ENCODE data around the gene ESR2. TPM values are rescaled to one million over a fixed set of nuclear protein-coding genes. Genes with fewer than 3 reads are reported as not detected.

Gene ESR2
- total and polyA plus RNA-seq, 8 donors, result 0.21 to 3.0 (median 2.0) TPM

DNA sequence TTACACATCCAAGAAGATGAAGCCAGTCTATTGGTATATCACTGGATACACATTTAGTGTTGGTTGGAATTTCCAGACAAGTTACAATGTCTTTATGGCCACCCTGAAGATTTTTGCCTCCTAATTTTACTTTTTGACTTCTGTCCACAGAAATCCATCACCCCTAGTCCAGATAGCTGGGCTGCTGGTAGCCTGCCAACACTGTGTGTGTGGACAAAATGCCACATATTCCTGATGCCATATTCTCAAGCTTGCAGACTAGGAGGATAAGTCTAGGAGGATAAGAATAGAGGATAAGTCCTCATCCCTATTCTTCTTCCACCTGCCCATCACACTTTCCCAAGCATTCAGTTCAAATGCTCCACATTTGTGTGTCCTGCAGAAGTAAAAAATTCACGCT lies 4.6 kb downstream of the ESR2 start:
- TF ChIP-seq, protein P1, sequence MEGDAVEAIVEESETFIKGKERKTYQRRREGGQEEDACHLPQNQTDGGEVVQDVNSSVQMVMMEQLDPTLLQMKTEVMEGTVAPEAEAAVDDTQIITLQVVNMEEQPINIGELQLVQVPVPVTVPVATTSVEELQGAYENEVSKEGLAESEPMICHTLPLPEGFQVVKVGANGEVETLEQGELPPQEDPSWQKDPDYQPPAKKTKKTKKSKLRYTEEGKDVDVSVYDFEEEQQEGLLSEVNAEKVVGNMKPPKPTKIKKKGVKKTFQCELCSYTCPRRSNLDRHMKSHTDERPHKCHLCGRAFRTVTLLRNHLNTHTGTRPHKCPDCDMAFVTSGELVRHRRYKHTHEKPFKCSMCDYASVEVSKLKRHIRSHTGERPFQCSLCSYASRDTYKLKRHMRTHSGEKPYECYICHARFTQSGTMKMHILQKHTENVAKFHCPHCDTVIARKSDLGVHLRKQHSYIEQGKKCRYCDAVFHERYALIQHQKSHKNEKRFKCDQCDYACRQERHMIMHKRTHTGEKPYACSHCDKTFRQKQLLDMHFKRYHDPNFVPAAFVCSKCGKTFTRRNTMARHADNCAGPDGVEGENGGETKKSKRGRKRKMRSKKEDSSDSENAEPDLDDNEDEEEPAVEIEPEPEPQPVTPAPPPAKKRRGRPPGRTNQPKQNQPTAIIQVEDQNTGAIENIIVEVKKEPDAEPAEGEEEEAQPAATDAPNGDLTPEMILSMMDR (IDR thresholded peaks at IDR 0.05), result no peak
- Histone ChIP-seq H3K27me3 (peaks cover 14 to 26% of the 10 kb centered on the region in 2 donors), H3K27ac (no peak overlapping the region), H3K9me3 (no peaks in the 10 kb centered on the region), H3K4me1 (peaks cover 0 to 11% of the 10 kb centered on the region in 2 donors), H3K4me3 (no peak overlapping the region), H3K36me3 (no peaks in the 10 kb centered on the region)
- no peak for DNase-seq
- ATAC-seq, result no peak
- intact Hi-C loops (cut with DNase I), result no loop called here

GRCh38 chr14:64281805-64282204 lies 12.4 kb downstream of the ESR2 start:
- intact Hi-C loops (cut with DNase I), result no loop called here
- TF ChIP-seq, protein P1 (IDR thresholded peaks at IDR 0.05), result no peak

GRCh38 chr14:64279704-64280668 lies 14.2 kb downstream of the ESR2 start:
- TF ChIP-seq, protein P1 (IDR thresholded peaks at IDR 0.05), result no peak
- Histone ChIP-seq H3K27me3 (no peaks in the 10 kb centered on the region), H3K4me1 (no peaks in the 10 kb centered on the region), H3K27ac (no peak overlapping the region), H3K9me3 (no peaks in the 10 kb centered on the region), H3K4me3 (no peak overlapping the region), H3K36me3 (no peaks in the 10 kb centered on the region)
- intact Hi-C loops (cut with DNase I), result no loop called here
- ATAC-seq (peak; percentile 93), DNase-seq (no peak)

More at GRCh38 chr14:64281805-64282204, 12.4 kb downstream of the ESR2 start:
- Histone ChIP-seq H3K36me3 (no peaks in the 10 kb centered on the region), H3K27ac (no peak overlapping the region), H3K4me1 (no peaks in the 10 kb centered on the region), H3K9me3 (no peaks in the 10 kb centered on the region), H3K27me3 (no peaks in the 10 kb centered on the region), H3K4me3 (no peak overlapping the region)
- DNase-seq (no peak), ATAC-seq (no peak)

DNA sequence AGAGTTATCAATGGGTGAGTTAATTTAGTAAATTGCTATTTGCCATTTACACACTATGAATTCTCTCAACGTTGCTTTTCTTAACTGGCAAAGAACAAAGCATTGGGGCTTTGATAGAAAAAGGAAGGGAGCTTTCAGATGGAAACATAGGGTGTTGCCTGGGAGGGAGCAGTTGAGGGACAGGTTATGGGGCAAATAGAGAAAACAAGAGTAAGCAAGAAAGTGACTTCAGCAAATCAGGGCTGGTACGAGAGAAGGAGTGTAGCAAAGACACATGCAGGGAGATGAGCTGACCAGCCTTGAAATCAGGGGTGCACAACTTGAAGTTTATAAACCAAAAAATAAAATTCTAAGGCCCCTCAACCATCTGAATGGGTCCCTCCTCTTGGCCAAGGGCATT lies 15.7 kb downstream of the ESR2 start:
- no peak for DNase-seq
- TF ChIP-seq, protein P1 (IDR thresholded peaks at IDR 0.05), result no peak
- Histone ChIP-seq H3K4me3 (no peak overlapping the region), H3K4me1 (no peaks in the 10 kb centered on the region), H3K36me3 (no peaks in the 10 kb centered on the region), H3K9me3 (no peaks in the 10 kb centered on the region), H3K27ac (no peak overlapping the region), H3K27me3 (no peaks in the 10 kb centered on the region)
- intact Hi-C loops (cut with DNase I), result no loop called here
- ATAC-seq, result no peak

- H3K4me1 ChIP-seq, result no peaks in the 10 kb centered on the region
- no peak overlapping the region for H3K4me3 ChIP-seq
- no peak for ATAC-seq
- intact Hi-C loops (cut with DNase I), result no loop called here
- no peak overlapping the region for H3K27ac ChIP-seq
- no peaks in the 10 kb centered on the region for H3K27me3 ChIP-seq
- no peak for DNase-seq
- TF ChIP-seq, protein P1 (IDR thresholded peaks at IDR 0.05), result no peak
- no peaks in the 10 kb centered on the region for H3K36me3 ChIP-seq
- no peaks in the 10 kb centered on the region for H3K9me3 ChIP-seq
Measured at GRCh38 chr14:64272019-64272418, 22.2 kb downstream of the ESR2 start.

Data from left lung (tissue), 10 donors.